Sigmoid colon (tissue), 7 donors: ENCODE data around the gene PLK2. TPM values are rescaled to one million over a fixed set of nuclear protein-coding genes. Genes with fewer than 3 reads are reported as not detected.

Source experiments
- DNase-seq: peaks from one replicate; pipeline ENCODE4 v3.0.0-alpha.2; 2019
- H3K27ac ChIP-seq, 4 donors: fragments of 200-600 bp; sonication (generic); one replicate each; pipeline ENCODE4 v1.5.1; 2016 to 2019; ENCODE audit warnings: mild to moderate bottlenecking in 1 of 4
- H3K27me3 ChIP-seq, 3 donors: fragments of 200-600 bp; sonication (generic); one replicate each; pipeline ENCODE4 v1.5.1; 2019; ENCODE audit warnings: mild to moderate bottlenecking in 1 of 3
- H3K36me3 ChIP-seq, 4 donors: fragments of 200-600 bp; sonication (generic); one replicate each; pipeline ENCODE4 v1.5.1; 2016 to 2019
- H3K4me1 ChIP-seq, 4 donors: fragments of 200-600 bp; sonication (generic); one replicate each; pipeline ENCODE4 v1.5.1; 2017 to 2019
- H3K4me3 ChIP-seq, 4 donors: fragments of 200-600 bp; sonication (generic); one replicate each; pipeline ENCODE4 v1.5.1; 2017 to 2019; ENCODE audit warnings: mild to moderate bottlenecking in 2 of 4, moderate library complexity in 1 of 4
- H3K9me3 ChIP-seq, 4 donors: fragments of 200-600 bp in 3 of 4; sonication (generic) in 3 of 4; one replicate each; pipeline versions ENCODE4 v1.5.1 to v1.6.1; 2013 to 2019
- EP300 ChIP-seq, 4 donors: sonication (generic); formaldehyde crosslinking; IDR thresholded peaks; one replicate each; pipeline ENCODE4 v1.6.1; 2017; ENCODE audit warnings: antibody characterized with exemption in 4 of 4
- POLR2A ChIP-seq, 2 donors: fragments of 450-650 bp; IDR thresholded peaks; one replicate each; pipeline ENCODE4 v1.6.1; 2016; ENCODE audit warnings: antibody characterized with exemption in 2 of 2, mild to moderate bottlenecking in 2 of 2, moderate library complexity in 2 of 2
- POLR2AphosphoS5 ChIP-seq, 4 donors: sonication (generic); formaldehyde crosslinking; IDR thresholded peaks; one replicate each; pipeline ENCODE4 v1.6.1; 2017; ENCODE audit warnings: antibody characterized with exemption in 4 of 4
- WGBS, 2 donors: extraction: QIAGEN DNeasy Blood & Tissue Kit; methylation state at CpG; one replicate each; pipeline ENCODE4 v1.1.7; 2013; 5-methylcytosine and 5-hydroxymethylcytosine counted together
- intact Hi-C: fragments of 100-400 bp; cut with DNase I; formaldehyde crosslinking; loops from one replicate; pipeline ENCODE4 v1.15.1; 2023
- polyA plus RNA-seq, 3 donors: library from polyadenylated mRNA; stranded (reverse); fragments of 200-250 nt; gene quantifications; one replicate each; pipeline ENCODE4 v1.2.3, GENCODE V29; 2013
- total RNA-seq, 4 donors: library from RNA; depleted of rRNA; stranded (reverse); fragments of >200 nt; gene quantifications; one replicate each; pipeline ENCODE4 v1.1.0, GENCODE V29; 2016
- TF ChIP-seq, protein P1 (sequence below), 4 experiments: fragments of 450-650 bp in 3 of 4; fragments of 200-600 bp in 1 of 4; IDR thresholded peaks; one replicate each; pipeline ENCODE4 v1.5.1; 2016 to 2019; ENCODE audit warnings: antibody characterized with exemption in 4 of 4, mild to moderate bottlenecking in 3 of 4, moderate library complexity in 2 of 4
- donor health status: healthy with polysubstance abuse.
- donor health status: Bipolar disorder and iron deficiency.
- donor health status: healthy.

The PLK2 gene
- total and polyA plus RNA-seq, 7 donors = 6.4 to 46.3 (median 19.3) TPM

GRCh38 chr5:58458743-58459145, 1.1 kb downstream of the PLK2 start:
- H3K36me3 ChIP-seq = peaks cover 0 to 21% (median 13%) of the 10 kb centered on the region in 4 donors
- intact Hi-C loops = loop anchor here (5.0 kb wide), 1 partner anchor 1546 kb away; no protein-coding TSS in a partner anchor
- no peak for DNase-seq
- peaks cover 0 to 9% (median 8%) of the 10 kb centered on the region in 4 donors for H3K4me1 ChIP-seq
- WGBS, 2 donors = 4 to 14% methylated on average over 9 of the region's 9 CpGs
- H3K4me3 ChIP-seq = peak overlapping the region; percentile 61 to 84 (median 74)
- no peaks in the 10 kb centered on the region for H3K27me3 ChIP-seq
- H3K27ac ChIP-seq = peak overlapping the region; percentile 92 to 98 (median 95)
- H3K9me3 ChIP-seq = no peaks in the 10 kb centered on the region
- TF ChIP-seq EP300 (IDR thresholded peaks at IDR 0.05) (no peak), POLR2AphosphoS5 (IDR thresholded peaks at IDR 0.05) (no peak), POLR2A (IDR thresholded peaks at IDR 0.05) (no peak)
- TF ChIP-seq, protein P1, sequence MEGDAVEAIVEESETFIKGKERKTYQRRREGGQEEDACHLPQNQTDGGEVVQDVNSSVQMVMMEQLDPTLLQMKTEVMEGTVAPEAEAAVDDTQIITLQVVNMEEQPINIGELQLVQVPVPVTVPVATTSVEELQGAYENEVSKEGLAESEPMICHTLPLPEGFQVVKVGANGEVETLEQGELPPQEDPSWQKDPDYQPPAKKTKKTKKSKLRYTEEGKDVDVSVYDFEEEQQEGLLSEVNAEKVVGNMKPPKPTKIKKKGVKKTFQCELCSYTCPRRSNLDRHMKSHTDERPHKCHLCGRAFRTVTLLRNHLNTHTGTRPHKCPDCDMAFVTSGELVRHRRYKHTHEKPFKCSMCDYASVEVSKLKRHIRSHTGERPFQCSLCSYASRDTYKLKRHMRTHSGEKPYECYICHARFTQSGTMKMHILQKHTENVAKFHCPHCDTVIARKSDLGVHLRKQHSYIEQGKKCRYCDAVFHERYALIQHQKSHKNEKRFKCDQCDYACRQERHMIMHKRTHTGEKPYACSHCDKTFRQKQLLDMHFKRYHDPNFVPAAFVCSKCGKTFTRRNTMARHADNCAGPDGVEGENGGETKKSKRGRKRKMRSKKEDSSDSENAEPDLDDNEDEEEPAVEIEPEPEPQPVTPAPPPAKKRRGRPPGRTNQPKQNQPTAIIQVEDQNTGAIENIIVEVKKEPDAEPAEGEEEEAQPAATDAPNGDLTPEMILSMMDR (IDR thresholded peaks at IDR 0.05) = no peak

DNA sequence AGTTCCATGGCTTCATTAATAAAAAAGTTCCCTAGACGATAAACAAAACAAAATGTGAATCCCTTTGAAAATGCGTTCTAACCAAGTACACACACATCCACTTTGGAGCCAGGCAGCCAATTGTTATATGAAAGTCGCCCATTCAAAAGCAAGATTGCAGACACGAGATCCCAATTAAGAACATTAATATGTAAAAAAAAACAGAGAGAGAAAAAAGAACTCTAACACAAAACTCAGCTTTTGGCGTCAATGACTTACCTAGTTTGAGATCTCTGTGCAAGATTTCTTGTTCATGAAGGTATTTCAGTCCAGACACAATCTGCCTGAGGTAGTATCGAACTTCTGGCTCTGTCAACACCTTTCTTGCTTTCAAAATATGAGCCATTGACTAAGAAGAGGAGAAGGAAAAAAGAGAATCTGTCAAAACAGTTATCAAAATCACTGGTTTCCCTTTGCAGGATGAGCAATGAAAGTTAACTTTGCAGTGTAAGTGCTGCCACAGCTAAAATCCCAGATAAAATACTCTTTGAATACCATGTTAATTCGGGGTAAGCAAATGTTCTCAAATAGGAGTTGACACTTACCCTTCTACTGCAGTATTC, 1.6 kb downstream of the PLK2 start:
- TF ChIP-seq POLR2AphosphoS5 (IDR thresholded peaks at IDR 0.05) = no peak
- TF ChIP-seq EP300 (IDR thresholded peaks at IDR 0.05) = no peak
- intact Hi-C loops = loop anchor here (5.0 kb wide), 1 partner anchor 1546 kb away; no protein-coding TSS in a partner anchor
- no peak for DNase-seq
- Histone ChIP-seq H3K27me3 (no peaks in the 10 kb centered on the region), H3K36me3 (peaks cover 0 to 26% (median 13%) of the 10 kb centered on the region in 4 donors), H3K4me1 (peaks cover 0 to 9% (median 8%) of the 10 kb centered on the region in 4 donors), H3K4me3 (peak overlapping the region; percentile 61 to 84 (median 74)), H3K9me3 (no peaks in the 10 kb centered on the region), H3K27ac (peak overlapping the region; percentile 92 to 98 (median 95))
- 57 to 59% methylated on average over 7 of the region's 7 CpGs for WGBS, 2 donors

DNA sequence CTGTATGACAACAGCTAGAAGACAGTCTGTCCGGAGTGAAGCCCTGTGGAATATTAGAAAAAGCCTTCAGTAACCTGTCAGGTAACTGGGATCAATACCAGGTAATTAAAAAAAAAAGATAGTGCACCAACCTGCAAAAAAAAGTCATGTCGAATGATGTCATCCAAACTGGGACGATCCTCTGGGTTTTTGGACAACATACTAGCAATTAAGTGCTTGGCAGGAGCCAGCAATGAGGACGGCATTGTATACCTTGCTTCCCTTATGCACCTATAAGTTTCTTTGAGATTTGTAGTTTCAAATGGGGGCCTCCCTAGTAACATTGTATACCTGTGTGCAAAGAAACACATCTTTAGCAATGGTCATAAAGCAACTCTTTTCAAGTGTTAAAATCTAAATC, 2.8 kb downstream of the PLK2 start:
- Histone ChIP-seq H3K27me3 (no peaks in the 10 kb centered on the region), H3K4me1 (peaks cover 0 to 9% (median 8%) of the 10 kb centered on the region in 4 donors), H3K36me3 (peaks cover 0 to 26% (median 13%) of the 10 kb centered on the region in 4 donors), H3K9me3 (no peaks in the 10 kb centered on the region), H3K27ac (no peak overlapping the region), H3K4me3 (peak overlapping the region in 2 of 4 donors; percentile 73 to 84)
- intact Hi-C loops = loop anchor here (5.0 kb wide), 1 partner anchor 1545 kb away; no protein-coding TSS in a partner anchor
- no peak for DNase-seq
- TF ChIP-seq, protein P1 (IDR thresholded peaks at IDR 0.05) = no peak
- TF ChIP-seq POLR2AphosphoS5 (IDR thresholded peaks at IDR 0.05) = no peak
- no peak for TF ChIP-seq EP300 (IDR thresholded peaks at IDR 0.05)
- no peak for TF ChIP-seq POLR2A (IDR thresholded peaks at IDR 0.05)
- WGBS, 2 donors = 74 to 78% methylated on average over 4 of the region's 4 CpGs

DNA sequence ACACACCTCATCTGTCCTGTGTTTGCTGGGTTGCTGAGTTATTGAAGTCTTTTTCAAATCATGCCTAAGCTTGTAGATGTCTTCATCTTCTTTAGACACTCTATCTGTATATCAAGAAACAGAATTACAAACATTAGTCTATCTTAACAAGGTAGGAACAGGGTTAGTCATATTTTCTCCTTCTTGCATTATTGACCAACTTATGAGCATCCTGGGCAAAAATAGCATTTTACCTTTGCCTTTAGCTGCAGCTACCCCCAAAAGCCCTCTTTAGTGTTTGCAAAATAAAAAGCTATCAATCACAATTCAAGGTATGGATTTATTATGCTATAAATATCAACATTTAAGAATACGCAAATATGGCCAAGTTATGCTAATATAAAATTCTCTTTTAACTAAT, 3.4 kb downstream of the PLK2 start:
- H3K4me3 ChIP-seq = peak overlapping the region in 2 of 4 donors; percentile 73 to 84
- intact Hi-C loops = loop anchor here (5.0 kb wide), 1 partner anchor 1544 kb away; no protein-coding TSS in a partner anchor
- WGBS, 2 donors = 90 to 98% methylated on average over 1 of the region's 1 CpG
- no peaks in the 10 kb centered on the region for H3K9me3 ChIP-seq
- TF ChIP-seq EP300 (IDR thresholded peaks at IDR 0.05) = no peak
- TF ChIP-seq, protein P1 (IDR thresholded peaks at IDR 0.05) = no peak
- TF ChIP-seq POLR2AphosphoS5 (IDR thresholded peaks at IDR 0.05) = no peak
- TF ChIP-seq POLR2A (IDR thresholded peaks at IDR 0.05) = no peak
- H3K27ac ChIP-seq = no peak overlapping the region
- DNase-seq = no peak
- peaks cover 0 to 9% (median 8%) of the 10 kb centered on the region in 4 donors for H3K4me1 ChIP-seq
- no peaks in the 10 kb centered on the region for H3K27me3 ChIP-seq
- H3K36me3 ChIP-seq = peaks cover 0 to 26% (median 13%) of the 10 kb centered on the region in 4 donors

GRCh38 chr5:58456026-58456425, 3.9 kb downstream of the PLK2 start:
- no peak overlapping the region for H3K27ac ChIP-seq
- WGBS, 2 donors = 86 to 87% methylated on average over 3 of the region's 3 CpGs
- DNase-seq = no peak

More at GRCh38 chr5:58456026-58456425, 3.9 kb downstream of the PLK2 start:
- H3K27me3 ChIP-seq = no peaks in the 10 kb centered on the region
- H3K9me3 ChIP-seq = no peaks in the 10 kb centered on the region
- TF ChIP-seq, protein P1 (IDR thresholded peaks at IDR 0.05) = no peak
- no peak for TF ChIP-seq EP300 (IDR thresholded peaks at IDR 0.05)
- TF ChIP-seq POLR2AphosphoS5 (IDR thresholded peaks at IDR 0.05) = no peak
- TF ChIP-seq POLR2A (IDR thresholded peaks at IDR 0.05) = no peak
- intact Hi-C loops = loop anchor here (5.0 kb wide), 1 partner anchor 1544 kb away; no protein-coding TSS in a partner anchor
- H3K36me3 ChIP-seq = peaks cover 0 to 26% (median 13%) of the 10 kb centered on the region in 4 donors
- H3K4me1 ChIP-seq = peaks cover 0 to 9% (median 8%) of the 10 kb centered on the region in 4 donors
- H3K4me3 ChIP-seq = peak overlapping the region in 2 of 4 donors; percentile 73 to 84
